OCI-LY1 (cell line): ENCODE measurements around the gene MSMO1.

Source experiments
- H2AFZ ChIP-seq: fragments of 200-600 bp; sonication (generic), shearing (Covaris generic); 2 replicates; pipeline ENCODE4 v1.6.0; 2014; ENCODE audit warnings: antibody characterized with exemption, mild to moderate bottlenecking, low read length
- H3F3A ChIP-seq: fragments of 200-600 bp; sonication (generic), shearing (Covaris generic); 2 replicates; pipeline ENCODE4 v1.6.0; 2014; ENCODE audit warnings: mild to moderate bottlenecking, antibody characterized with exemption, low read length, moderate library complexity; ENCODE audit not compliant: insufficient read depth
- H3K27ac ChIP-seq: fragments of 200-600 bp; sonication (generic); 2 replicates; pipeline ENCODE4 v1.5.1; 2014; ENCODE audit warnings: low read length, mixed run types, mild to moderate bottlenecking, low read depth; ENCODE audit not compliant: poor library complexity, severe bottlenecking
- H3K27me3 ChIP-seq: fragments of 200-600 bp; sonication (generic); 2 replicates; pipeline ENCODE4 v1.6.0; 2014; ENCODE audit warnings: antibody characterized with exemption, mild to moderate bottlenecking, low read length, moderate library complexity; ENCODE audit not compliant: insufficient read depth
- H3K36me3 ChIP-seq: fragments of 200-600 bp; sonication (generic); 2 replicates; pipeline ENCODE4 v1.6.1; 2014; ENCODE audit warnings: mild to moderate bottlenecking, antibody characterized with exemption, low read length, moderate library complexity, mixed read lengths; ENCODE audit not compliant: insufficient read depth
- H3K4me1 ChIP-seq: fragments of 200-600 bp; sonication (generic); 2 replicates; pipeline ENCODE4 v1.5.1; 2014; ENCODE audit warnings: mild to moderate bottlenecking, low read length, moderate library complexity; ENCODE audit not compliant: insufficient read depth, severe bottlenecking
- H3K4me2 ChIP-seq: fragments of 200-600 bp; sonication (generic), shearing (Covaris generic); 2 replicates; pipeline ENCODE4 v1.6.1; 2014; ENCODE audit warnings: low read length
- H3K4me3 ChIP-seq: fragments of 200-600 bp; sonication (generic); 2 replicates; pipeline ENCODE4 v1.5.1; 2014; ENCODE audit warnings: low read length, low read depth, mild to moderate bottlenecking, mixed read lengths; ENCODE audit not compliant: poor library complexity, severe bottlenecking
- H3K79me2 ChIP-seq: fragments of 200-600 bp; shearing (Covaris generic); 2 replicates; pipeline ENCODE4 v1.6.1; 2016; ENCODE audit warnings: mixed run types, low read length, mixed read lengths; ENCODE audit not compliant: insufficient read depth
- H3K9ac ChIP-seq: fragments of 200-600 bp; sonication (generic), shearing (Covaris generic); 2 replicates; pipeline ENCODE4 v1.6.1; 2014; ENCODE audit warnings: mild to moderate bottlenecking, low read length, mixed read lengths
- H3K9me2 ChIP-seq: fragments of 200-600 bp; sonication (generic), shearing (Covaris generic); 2 replicates; pipeline ENCODE4 v1.6.1; 2014; ENCODE audit warnings: low read depth, mild to moderate bottlenecking, low read length, mixed read lengths
- H3K9me3 ChIP-seq: fragments of 200-600 bp; shearing (Covaris generic); 2 replicates; pipeline ENCODE4 v1.6.1; 2014; ENCODE audit warnings: low read length, mixed read lengths
- H4K20me1 ChIP-seq: fragments of 200-600 bp; sonication (generic), shearing (Covaris generic); 2 replicates; pipeline ENCODE4 v1.6.0; 2016; ENCODE audit warnings: mild to moderate bottlenecking, low read length; ENCODE audit not compliant: insufficient read depth
- CTCF ChIP-seq: fragments of 200-600 bp; sonication (generic), shearing (Covaris generic); IDR thresholded peaks from 2 replicates; pipeline ENCODE4 v1.5.1; 2017; ENCODE audit warnings: mild to moderate bottlenecking, antibody characterized with exemption, low read length, moderate library complexity, mixed read lengths
- EZH2 ChIP-seq: fragments of 200-600 bp; sonication (generic), shearing (Covaris generic); IDR thresholded peaks from 2 replicates; pipeline ENCODE4 v1.8.0; 2017; ENCODE audit warnings: borderline replicate concordance, mixed run types, mild to moderate bottlenecking, antibody characterized with exemption, low read length, moderate library complexity, mixed read lengths

The MSMO1 gene

GRCh38 chr4:165385126-165385525 lies 57.7 kb downstream of the MSMO1 start:
- no peak for TF ChIP-seq EZH2
- no peak for TF ChIP-seq CTCF
- Histone ChIP-seq H3K4me1 (no peaks in the 10 kb centered on the region), H2AFZ (no peak overlapping the region), H3K9me3 (no peaks in the 10 kb centered on the region), H3K27me3 (no peaks in the 10 kb centered on the region), H3K36me3 (no peaks in the 10 kb centered on the region), H4K20me1 (no peaks in the 10 kb centered on the region), H3K4me2 (no peak overlapping the region), H3K9me2 (no peaks in the 10 kb centered on the region), H3F3A (no peaks in the 10 kb centered on the region), H3K79me2 (no peaks in the 10 kb centered on the region), H3K9ac (no peak overlapping the region), H3K27ac (no peak overlapping the region), H3K4me3 (no peak overlapping the region)

- H2AFZ ChIP-seq = no peak overlapping the region
- H3F3A ChIP-seq = no peaks in the 10 kb centered on the region
- H3K27me3 ChIP-seq = no peaks in the 10 kb centered on the region
- no peaks in the 10 kb centered on the region for H3K79me2 ChIP-seq
- no peak overlapping the region for H3K27ac ChIP-seq
- H3K4me1 ChIP-seq = no peaks in the 10 kb centered on the region
- no peak overlapping the region for H3K4me2 ChIP-seq
- no peaks in the 10 kb centered on the region for H3K9me3 ChIP-seq
- no peaks in the 10 kb centered on the region for H3K36me3 ChIP-seq
- no peaks in the 10 kb centered on the region for H3K9me2 ChIP-seq
- TF ChIP-seq EZH2 (no peak), CTCF (no peak)
- H4K20me1 ChIP-seq = no peaks in the 10 kb centered on the region
- no peak overlapping the region for H3K4me3 ChIP-seq
- H3K9ac ChIP-seq = no peak overlapping the region
Measured at GRCh38 chr4:165386328-165386727, 58.9 kb downstream of the MSMO1 start.

- Histone ChIP-seq H3K27ac (no peak overlapping the region), H3K4me1 (no peaks in the 10 kb centered on the region), H3K9ac (no peak overlapping the region), H3K4me3 (no peak overlapping the region), H4K20me1 (no peaks in the 10 kb centered on the region), H3K9me3 (no peaks in the 10 kb centered on the region), H3K36me3 (no peaks in the 10 kb centered on the region), H3K4me2 (no peak overlapping the region), H3K79me2 (no peaks in the 10 kb centered on the region), H2AFZ (no peak overlapping the region), H3K27me3 (no peaks in the 10 kb centered on the region), H3K9me2 (no peaks in the 10 kb centered on the region), H3F3A (no peaks in the 10 kb centered on the region)
- no peak for TF ChIP-seq EZH2
- TF ChIP-seq CTCF = no peak
Measured at GRCh38 chr4:165388756-165389155, 61.3 kb downstream of the MSMO1 start.
